Renal pelvis (tissue), 4 donors: ENCODE data around the gene DNAJC5. TPM values are rescaled to one million over a fixed set of nuclear protein-coding genes. Genes with fewer than 3 reads are reported as not detected.
"Not testable (repeated sequence)": the region's sequence is repeated elsewhere in the genome, so short reads cannot be mapped to it uniquely, and the experiment has no call there.

Source experiments
- DNase-seq: peaks from one replicate; pipeline ENCODE4 v3.0.0-alpha.2; 2013
- polyA plus RNA-seq, 3 donors: library from polyadenylated mRNA; unstranded; fragments of 120-200 nt; gene quantifications; one replicate each; pipeline ENCODE4 v1.2.1, GENCODE V29; 2013; ENCODE audit not compliant: insufficient read length in 3 of 3

The DNAJC5 gene
- polyA plus RNA-seq, 3 donors, result 30.3 to 35.8 (median 34.7) TPM

- DNase-seq, result peak; percentile 88
Measured at GRCh38 chr20:63858393-63859165, 36.3 kb upstream of the DNAJC5 start.

- DNase-seq, result no peak
Measured at GRCh38 chr20:63859166-63859699, 35.7 kb upstream of the DNAJC5 start.

GRCh38 chr20:63860325-63861051 is 34.4 kb upstream of the DNAJC5 start:
- no peak for DNase-seq

GRCh38 chr20:63861365-63861934 is 33.5 kb upstream of the DNAJC5 start, which contains the start of gene ABHD16B:
TSS of gene ABHD16B (plus strand) at chr20:63861498. CDS start at chr20:63861541, 43 bp downstream.
- no peak for DNase-seq

GRCh38 chr20:63861981-63862901 is 32.7 kb upstream of the DNAJC5 start:
- DNase-seq, result no peak

GRCh38 chr20:63863021-63863797 is 31.7 kb upstream of the DNAJC5 start:
- DNase-seq, result no peak

GRCh38 chr20:63863798-63864544 is 31.0 kb upstream of the DNAJC5 start:
- DNase-seq, result peak; percentile 83

- DNase-seq, result no peak
Measured at GRCh38 chr20:63864545-63864977, 30.4 kb upstream of the DNAJC5 start.

- peak; percentile 98 for DNase-seq
Measured at GRCh38 chr20:63864978-63865640, 29.8 kb upstream of the DNAJC5 start, which contains the start of gene TPD52L2. TSS of gene TPD52L2 (plus strand) at chr20:63865270. CDS start at chr20:63865366, 96 bp downstream.

GRCh38 chr20:63867042-63867441 is 27.9 kb upstream of the DNAJC5 start:
- DNase-seq, result not testable (repeated sequence)

- no peak for DNase-seq
Measured at GRCh38 chr20:63868264-63868663, 26.7 kb upstream of the DNAJC5 start.

GRCh38 chr20:63873477-63873971 is 21.4 kb upstream of the DNAJC5 start:
- DNase-seq, result no peak

- DNase-seq, result not testable (repeated sequence)
Measured at GRCh38 chr20:63874241-63874640, 20.7 kb upstream of the DNAJC5 start.

- DNase-seq, result no peak
Measured at GRCh38 chr20:63876489-63877036, 18.4 kb upstream of the DNAJC5 start.

- DNase-seq, result no peak
Measured at GRCh38 chr20:63877755-63878470, 17.0 kb upstream of the DNAJC5 start.

GRCh38 chr20:63878899-63879663 is 15.8 kb upstream of the DNAJC5 start:
- no peak for DNase-seq

GRCh38 chr20:63880901-63881300 is 14.0 kb upstream of the DNAJC5 start:
- DNase-seq, result not testable (repeated sequence)
